Fibroblast of gingiva (primary cell): ENCODE results near the gene C10orf90.
A peak's percentile ranks its signal among the peaks of the same experiment; 100 is the strongest.

ENCODE experiments used
- DNase-seq: peaks from one replicate; pipeline ENCODE4 v3.0.0-alpha.2; 2011; ENCODE audit warnings: low read depth

Gene C10orf90

GRCh38 chr10:126459032-126459831 lies 211.3 kb downstream of the C10orf90 start:
- peak; percentile 90 for DNase-seq

DNA sequence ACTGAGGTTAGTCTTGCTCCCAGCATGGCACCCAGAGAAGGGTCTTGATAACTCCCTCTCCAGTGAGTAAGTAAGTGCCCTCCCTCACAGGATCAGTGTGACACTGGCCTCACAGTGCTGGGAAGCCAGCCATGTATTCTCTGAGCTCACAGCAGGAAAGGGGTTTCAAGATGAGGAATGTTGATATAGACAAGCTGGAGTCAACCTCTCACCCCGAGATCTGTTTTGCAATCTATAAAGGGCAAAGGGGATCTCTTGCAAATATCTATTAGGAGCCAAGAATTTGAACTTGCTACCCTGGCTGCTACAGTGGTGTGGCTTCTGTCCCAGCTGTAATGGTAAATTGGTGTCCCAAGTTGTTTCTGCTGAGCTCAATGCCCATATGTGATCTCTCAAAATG lies 212.0 kb downstream of the C10orf90 start:
- DNase-seq: peak; percentile 87

- no peak for DNase-seq
These were observed 213.9 kb downstream of the C10orf90 start for GRCh38 chr10:126456632-126457031.

DNA sequence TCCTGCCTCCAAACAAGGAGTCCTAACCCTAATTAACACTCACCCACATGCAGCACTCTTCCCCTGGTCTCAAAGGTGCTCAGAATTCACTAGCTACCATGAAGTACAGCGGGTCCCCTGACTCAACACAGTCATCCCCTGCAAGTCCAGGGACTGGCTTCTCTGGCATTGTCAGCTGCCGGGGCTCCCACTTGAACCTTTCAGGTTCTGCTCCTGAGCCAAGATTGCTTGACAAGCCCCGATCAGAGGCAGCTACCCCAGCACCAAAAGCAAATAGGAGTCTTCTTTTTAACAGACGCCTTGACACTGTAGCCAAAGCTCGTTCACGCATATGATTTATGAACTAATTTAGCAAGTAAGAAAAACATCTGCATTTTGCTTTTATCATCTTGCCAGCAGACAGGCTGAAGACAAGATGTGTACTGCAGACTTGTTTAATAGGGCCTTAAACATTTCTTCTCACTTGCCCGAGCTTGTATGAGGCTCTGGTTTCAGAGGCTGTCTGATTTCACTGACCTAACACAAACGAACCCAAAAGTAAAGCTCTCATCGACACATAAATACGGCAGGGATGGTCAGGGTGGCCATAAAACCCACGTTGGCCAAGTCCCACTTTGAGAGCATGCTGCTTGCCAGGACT lies 214.6 kb downstream of the C10orf90 start:
- DNase-seq: no peak

GRCh38 chr10:126455036-126455765 lies 215.3 kb downstream of the C10orf90 start:
- DNase-seq: no peak

DNA sequence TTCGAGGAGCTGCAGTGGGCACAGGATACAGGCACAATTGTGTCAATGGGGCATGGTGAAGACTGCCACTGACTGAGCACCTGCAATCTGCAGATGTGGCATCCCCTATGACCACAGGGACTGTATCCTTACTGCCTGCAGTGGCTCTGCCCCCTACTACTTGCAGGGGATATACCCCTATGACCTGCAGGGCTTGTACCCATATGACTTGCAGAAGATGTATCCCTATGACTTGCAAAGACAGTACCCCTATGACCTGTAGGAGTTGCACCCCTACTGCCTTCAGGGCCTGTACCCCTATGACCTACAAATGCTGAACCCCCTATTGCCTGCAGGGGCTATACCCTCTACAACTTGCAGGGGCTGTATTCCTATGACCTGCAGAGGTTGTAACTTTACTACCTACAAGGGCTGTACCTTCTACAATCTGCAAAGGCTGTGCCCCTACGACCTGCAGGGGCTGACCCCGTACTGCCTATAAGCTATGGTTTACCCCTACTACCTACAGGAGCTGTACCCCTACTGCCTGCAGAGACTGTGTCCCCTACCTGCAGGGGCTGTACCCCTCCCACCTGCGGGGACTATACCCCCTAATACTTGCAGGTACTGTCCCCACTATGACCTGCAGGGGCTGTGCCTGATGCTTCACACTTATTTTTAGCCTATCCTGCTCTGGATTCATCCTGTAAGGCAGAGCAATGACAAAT lies 216.3 kb downstream of the C10orf90 start:
- no peak for DNase-seq

DNA sequence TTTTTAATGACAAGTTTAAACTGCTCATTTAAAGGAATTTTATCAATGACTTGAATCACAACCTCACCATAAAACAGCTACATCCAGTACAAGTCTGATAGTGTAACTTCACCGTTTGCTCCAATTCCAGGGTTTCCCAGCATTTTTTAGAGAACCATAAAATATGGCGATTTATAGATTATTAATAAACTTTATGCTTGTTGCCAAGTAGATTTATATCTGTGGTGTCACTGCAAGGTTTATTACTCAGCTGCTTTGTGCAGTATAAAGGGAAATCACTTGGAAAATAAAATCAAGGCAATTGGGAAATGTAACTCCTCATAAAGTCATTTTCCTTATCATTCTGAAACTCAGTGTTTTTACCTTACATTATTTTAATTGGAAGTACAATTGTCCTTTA lies 218.2 kb downstream of the C10orf90 start:
- DNase-seq: no peak

DNA sequence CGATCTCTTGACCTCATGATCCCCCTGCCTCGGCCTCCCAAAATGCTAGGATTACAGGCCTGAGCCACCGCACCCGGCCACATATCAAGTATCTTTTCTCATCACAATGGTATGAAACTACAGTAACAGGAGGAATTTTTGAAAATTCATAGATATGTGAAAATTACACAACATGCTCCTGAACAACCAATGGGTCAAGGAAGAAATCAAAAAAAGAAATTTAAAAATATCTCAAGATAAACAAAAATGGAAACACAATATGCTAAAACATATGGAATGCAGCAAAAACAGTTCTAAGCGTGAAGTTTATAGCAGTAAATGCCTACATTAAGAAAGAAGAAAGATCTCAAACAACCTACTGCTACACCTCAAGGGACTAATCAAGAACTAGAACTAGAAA lies 222.4 kb downstream of the C10orf90 start:
- DNase-seq: peak; percentile 44

DNA sequence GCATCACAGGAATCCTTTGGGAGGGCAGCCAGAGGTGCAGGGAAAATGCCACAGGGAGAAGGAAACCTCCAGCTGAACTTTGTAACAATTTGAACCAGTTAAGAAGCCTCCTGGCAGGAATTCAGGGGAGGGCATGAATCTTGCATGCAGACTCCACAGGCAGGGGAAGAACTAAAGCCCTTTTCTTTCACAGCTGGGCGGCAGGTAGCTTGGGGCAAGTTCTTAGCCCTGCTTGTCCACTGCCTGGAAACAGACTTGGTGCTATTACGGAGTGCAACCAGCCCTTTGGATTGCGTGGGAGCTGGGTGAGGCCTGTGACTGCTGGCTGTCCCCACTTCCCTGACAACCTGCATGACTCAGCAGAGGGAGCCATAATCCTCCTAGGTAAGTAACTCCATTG lies 230.6 kb downstream of the C10orf90 start:
- DNase-seq: peak; percentile 44

- no peak for DNase-seq
These were observed 232.1 kb downstream of the C10orf90 start for GRCh38 chr10:126438407-126438783.

GRCh38 chr10:126437635-126438406 lies 232.7 kb downstream of the C10orf90 start:
- DNase-seq: no peak

GRCh38 chr10:126434235-126434634 lies 236.3 kb downstream of the C10orf90 start:
- no peak for DNase-seq

GRCh38 chr10:126433351-126433750 lies 237.1 kb downstream of the C10orf90 start:
- DNase-seq: no peak

GRCh38 chr10:126432507-126432906 lies 238.0 kb downstream of the C10orf90 start:
- DNase-seq: no peak

GRCh38 chr10:126431816-126432215 lies 238.7 kb downstream of the C10orf90 start:
- no peak for DNase-seq

- DNase-seq: no peak
These were observed 240.0 kb downstream of the C10orf90 start for GRCh38 chr10:126430512-126430911.

DNA sequence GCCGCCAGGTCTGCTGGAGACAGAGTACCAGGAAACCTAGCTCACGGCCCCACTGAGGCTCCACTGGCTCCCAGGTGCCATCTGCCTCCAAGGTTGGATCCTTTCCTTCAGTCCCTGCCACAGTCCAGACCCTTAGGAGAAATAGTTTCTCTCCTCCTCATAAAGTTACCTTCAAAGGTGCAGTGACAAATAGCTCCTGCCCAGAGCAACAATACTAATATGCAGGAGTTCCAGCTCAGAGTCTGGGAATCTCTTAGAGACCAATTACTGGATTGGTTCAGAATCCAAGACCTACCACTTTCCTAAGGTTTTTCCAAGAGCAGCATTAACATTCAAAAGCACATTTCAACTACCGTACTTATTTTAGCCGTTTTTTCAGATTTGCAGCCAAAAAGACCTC lies 241.2 kb downstream of the C10orf90 start:
- no peak for DNase-seq

DNA sequence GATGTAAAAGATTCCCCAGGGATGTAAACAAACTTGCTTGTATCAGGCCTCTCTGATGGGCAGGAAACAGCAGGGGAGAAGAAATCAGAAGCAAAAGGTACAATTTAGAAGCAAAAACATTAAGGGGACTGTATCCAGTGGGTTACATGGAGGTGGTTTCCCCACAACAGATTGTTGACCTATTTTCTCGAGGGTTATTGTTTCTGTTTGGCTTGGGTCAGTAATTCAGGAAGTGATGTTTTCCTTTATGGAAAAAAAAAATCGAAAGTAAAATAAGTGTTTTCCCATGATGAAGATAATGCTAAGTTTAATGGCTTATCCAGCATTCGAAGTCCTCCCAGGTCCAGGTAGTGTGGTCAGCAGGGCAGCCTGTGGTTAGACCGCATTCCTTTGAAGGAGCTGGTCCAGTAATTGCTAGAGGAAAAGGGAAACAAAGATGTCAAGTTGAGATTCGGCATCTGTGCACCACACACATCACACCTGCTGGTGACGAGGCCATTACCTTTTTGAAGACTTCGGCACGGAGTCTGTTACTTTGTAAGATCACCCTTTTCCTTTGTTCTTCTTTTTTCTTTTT lies 244.9 kb downstream of the C10orf90 start:
- DNase-seq: no peak

DNA sequence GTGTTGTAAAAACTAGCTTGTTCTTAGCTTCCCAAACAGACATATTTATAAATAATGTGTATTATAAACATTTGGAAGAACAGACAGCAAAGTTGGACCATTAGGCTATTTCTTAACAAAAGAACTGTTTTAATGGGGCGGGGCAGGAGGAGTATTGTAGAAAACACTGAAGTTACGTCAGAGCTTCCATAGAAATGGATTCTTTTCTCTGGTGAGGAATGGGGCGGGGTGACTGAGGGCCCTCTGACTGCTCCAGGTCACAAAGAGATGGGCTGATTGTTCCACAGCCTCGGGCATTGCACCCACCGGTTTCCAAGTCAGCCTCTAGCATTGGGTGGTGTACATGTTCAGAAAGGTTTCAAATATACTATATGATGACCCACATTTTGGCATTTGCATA lies 245.5 kb downstream of the C10orf90 start:
- DNase-seq: no peak

- no peak for DNase-seq
These were observed 246.6 kb downstream of the C10orf90 start for GRCh38 chr10:126423732-126424491.
